ENCODE data around the gene VWA8.
"Not testable (repeated sequence)": the region's sequence is repeated elsewhere in the genome, so short reads cannot be mapped to it uniquely, and the experiment has no call there.

VWA8 gene

DNA sequence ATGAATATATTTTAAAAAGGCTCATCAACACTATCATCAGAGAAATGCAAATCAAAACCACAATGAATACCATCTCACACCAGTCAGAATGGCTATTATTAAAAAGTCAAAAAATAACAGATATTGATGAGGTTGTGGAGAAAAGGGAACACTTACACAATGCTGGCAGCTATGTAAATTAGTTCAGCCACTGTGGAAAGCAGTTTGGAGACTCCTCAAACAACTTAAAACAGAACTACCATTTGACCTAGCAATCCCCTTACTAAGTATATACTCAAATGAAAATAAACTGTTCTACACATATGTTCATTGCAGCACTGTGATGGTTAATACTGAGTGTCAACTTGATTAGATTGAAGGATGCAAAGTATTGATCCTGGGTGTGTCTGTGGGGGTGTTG lies 98.2 kb downstream of the VWA8 start:
- not testable (repeated sequence) for DNase-seq (ENCODE audit: low spot score in 2 of 2); H3K4me3 Mint-ChIP-seq; H3K9me3 Mint-ChIP-seq; ATAC-seq; H3K27ac Mint-ChIP-seq
- peaks cover 12% of the 10 kb centered on the region for H3K4me1 Mint-ChIP-seq
- peaks cover 45% of the 10 kb centered on the region for H3K36me3 Mint-ChIP-seq

DNA sequence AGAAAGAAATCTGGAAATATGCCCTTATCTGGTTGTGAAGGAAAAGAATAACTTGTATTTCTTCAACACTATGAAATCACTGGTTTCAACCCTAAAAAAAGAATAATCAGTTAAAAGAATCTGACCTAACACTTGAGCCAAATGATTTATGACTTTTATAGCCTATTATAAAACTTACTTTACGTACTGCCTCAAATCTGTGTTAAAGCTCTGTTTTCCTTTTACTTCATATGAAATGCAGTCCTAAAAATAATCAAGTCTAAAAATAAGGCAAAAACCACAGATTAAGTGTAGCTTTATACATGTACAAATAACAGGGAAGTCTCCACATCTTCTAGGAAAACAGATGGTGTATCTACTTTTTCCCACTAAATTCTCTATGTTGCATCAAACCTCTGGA lies 101.3 kb downstream of the VWA8 start:
- H3K27ac Mint-ChIP-seq = no peak overlapping the region
- no peak for DNase-seq (ENCODE audit: low spot score in 2 of 2)
- H3K9me3 Mint-ChIP-seq = no peaks in the 10 kb centered on the region
- H3K4me1 Mint-ChIP-seq = peaks cover 12% of the 10 kb centered on the region
- peaks cover 36% of the 10 kb centered on the region for H3K36me3 Mint-ChIP-seq
- no peak overlapping the region for H3K4me3 Mint-ChIP-seq
- no peak for ATAC-seq

DNA sequence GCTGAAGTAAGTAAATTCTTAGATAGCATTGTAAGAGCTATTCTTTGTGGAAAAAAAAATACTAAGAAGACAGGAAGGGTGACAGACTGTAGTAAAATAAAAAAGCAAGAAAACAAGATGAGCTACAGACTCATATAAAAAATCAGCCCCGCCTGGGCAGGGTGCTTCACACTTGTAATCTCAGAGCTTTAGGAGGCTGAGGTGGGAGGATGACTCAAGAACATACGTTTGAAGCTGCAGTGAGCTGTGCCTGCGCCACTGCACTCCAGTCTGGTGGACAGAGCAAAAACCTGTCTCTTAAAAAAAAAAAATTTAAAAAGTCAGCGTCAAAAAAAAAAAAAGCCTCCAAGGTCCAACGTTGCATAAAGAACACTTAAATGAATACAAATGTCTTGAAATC lies 102.1 kb downstream of the VWA8 start:
- DNase-seq (ENCODE audit: low spot score in 2 of 2) = no peak
- Mint-ChIP-seq H3K4me3 (no peak overlapping the region), H3K36me3 (peaks cover 28% of the 10 kb centered on the region), H3K27ac (peak overlapping the region; percentile 49), H3K4me1 (peaks cover 12% of the 10 kb centered on the region), H3K9me3 (no peaks in the 10 kb centered on the region)
- no peak for ATAC-seq

DNA sequence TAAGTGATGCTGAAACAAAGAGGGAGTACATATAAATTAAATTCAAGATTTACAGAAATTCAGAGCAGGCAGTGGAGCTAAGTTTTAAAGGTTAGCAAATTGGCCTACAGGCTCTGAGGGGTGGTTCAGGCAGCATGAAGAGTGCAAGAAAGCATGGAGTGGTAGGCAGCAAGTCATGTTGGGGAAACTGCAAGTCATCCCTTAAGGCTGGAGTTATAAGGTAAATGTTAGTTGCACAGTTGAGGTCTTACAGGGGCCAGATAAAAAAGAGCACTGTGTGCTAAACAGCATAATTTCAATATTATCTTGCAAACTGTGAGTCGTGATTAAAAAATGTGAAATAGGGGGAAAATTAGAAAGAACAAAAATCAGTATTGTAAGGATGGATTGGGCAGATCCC lies 106.2 kb downstream of the VWA8 start:
- ATAC-seq = no peak
- Mint-ChIP-seq H3K36me3 (peaks cover 19% of the 10 kb centered on the region), H3K9me3 (no peaks in the 10 kb centered on the region)

DNA sequence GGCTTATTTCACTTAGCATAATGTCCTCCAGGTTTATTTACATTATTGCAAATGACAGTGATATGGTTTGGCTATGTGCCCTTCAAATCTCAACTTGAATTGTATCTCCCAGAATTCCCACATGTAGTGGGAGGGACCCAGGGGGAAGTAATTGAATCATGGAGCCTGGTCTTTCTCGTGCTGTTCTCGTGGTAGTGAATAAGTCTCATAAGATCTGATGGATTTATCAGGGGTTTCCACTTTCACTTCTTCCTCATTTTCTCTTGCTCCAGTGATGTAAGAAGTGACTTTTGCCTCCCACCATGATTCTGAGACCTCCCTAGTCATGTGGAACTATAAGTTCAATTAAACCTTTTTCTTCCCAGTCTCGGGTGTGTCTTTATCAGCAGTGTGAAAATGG lies 109.6 kb downstream of the VWA8 start:
- no peaks in the 10 kb centered on the region for H3K36me3 Mint-ChIP-seq
- H3K9me3 Mint-ChIP-seq = no peaks in the 10 kb centered on the region
- H3K27ac Mint-ChIP-seq = no peak overlapping the region
- no peak for DNase-seq (ENCODE audit: low spot score in 2 of 2)
- H3K4me3 Mint-ChIP-seq = no peak overlapping the region
- peaks cover 6% of the 10 kb centered on the region for H3K4me1 Mint-ChIP-seq
- no peak for ATAC-seq

More for the DNA sequence above, 106.2 kb downstream of the VWA8 start:
- no peak overlapping the region for H3K27ac Mint-ChIP-seq
- H3K4me1 Mint-ChIP-seq = no peaks in the 10 kb centered on the region
- H3K4me3 Mint-ChIP-seq = no peak overlapping the region
- no peak for DNase-seq (ENCODE audit: low spot score in 2 of 2)

DNA sequence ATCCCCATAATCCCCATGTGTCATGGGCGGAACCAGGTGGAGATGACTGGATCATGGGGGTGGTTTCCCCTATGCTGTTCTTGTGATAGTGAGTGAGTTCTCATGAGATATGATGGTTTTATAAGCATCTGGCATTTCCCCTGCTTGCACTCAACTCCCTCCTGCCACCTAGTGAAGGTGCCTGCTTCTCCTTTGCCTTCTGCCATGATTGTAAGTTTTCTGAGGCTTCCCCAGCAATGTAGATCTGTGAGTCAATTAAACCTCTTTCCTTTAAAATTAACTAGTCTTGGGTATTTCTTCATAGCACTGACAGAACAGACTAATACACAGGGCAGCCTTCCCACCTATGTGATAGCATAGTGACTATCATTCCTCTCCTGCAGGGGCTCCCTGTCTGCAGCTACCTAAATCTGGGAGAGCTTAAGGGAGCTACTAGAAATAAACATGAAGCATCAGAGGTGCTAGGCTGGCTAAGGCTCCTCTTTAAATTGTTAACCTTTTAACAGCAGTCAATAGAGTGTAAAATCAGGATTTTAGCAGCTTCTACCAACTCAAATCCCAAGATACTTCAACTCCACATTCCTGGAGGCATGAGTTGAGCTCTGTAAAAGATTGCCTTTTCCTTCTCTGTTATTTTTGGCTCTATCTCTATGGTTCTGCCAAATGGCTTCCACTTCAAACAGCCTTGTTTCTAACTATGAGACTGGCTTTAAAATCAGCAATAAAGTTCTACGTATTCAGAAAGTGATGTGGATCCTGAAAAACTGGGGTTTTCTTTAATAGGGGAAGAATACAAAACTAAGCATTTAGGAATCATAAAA lies 112.3 kb downstream of the VWA8 start:
- DNase-seq (ENCODE audit: low spot score in 2 of 2) (no peak), ATAC-seq (no peak)
- Mint-ChIP-seq H3K27ac (no peak overlapping the region), H3K36me3 (no peaks in the 10 kb centered on the region), H3K4me1 (peaks cover 6% of the 10 kb centered on the region), H3K4me3 (no peak overlapping the region), H3K9me3 (no peaks in the 10 kb centered on the region)

DNA sequence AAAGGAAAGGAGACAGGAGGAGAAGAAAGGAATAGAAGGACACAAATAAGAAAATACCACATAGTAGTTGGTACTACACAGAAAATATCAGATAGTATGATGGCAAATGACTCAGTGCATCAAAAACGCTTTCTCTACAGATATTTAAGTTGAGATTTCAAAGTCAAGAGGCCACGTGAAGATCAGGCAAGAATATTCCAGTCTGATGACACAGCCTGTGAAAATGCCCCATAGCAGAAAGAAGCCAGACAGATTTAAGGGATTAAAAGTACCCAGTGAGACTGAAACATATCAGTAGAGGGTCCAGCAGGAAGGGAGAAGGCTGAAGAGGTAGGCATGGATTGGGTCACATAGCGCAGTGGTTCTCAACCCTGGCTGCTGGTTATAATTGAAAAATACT lies 113.7 kb downstream of the VWA8 start:
- Mint-ChIP-seq H3K9me3 (no peaks in the 10 kb centered on the region), H3K4me1 (peaks cover 6% of the 10 kb centered on the region), H3K27ac (no peak overlapping the region), H3K4me3 (no peak overlapping the region), H3K36me3 (no peaks in the 10 kb centered on the region)
- DNase-seq (ENCODE audit: low spot score in 2 of 2) = no peak
- ATAC-seq = no peak

DNA sequence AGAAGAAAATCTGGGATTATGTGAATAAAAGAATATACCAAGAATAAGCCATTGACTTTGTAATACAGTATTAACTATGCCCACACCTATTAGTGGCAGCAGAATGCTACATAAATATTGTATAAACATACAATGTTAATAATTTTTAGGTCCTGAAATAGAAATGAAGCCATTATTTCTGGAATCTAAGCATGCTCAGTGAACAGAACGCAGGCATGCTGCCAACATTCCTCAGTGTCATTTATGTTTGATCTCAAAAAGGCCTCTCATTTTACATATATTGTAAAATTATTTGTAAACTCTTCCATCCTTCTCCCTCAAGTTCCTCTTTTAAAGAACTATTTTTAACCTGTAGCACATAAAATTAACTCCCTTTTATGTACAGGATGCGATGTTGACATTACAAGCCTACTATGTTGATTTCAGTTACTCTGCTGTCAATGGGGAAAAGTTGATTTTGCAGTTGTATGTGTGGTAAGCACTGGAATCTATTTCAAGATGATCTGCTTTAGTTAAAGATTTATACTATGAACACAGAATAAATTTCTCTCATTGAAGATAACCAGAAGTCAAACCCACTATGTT lies 118.8 kb downstream of the VWA8 start:
- Mint-ChIP-seq H3K9me3 (no peaks in the 10 kb centered on the region), H3K4me1 (no peaks in the 10 kb centered on the region), H3K4me3 (no peak overlapping the region), H3K36me3 (peaks cover 11% of the 10 kb centered on the region), H3K27ac (no peak overlapping the region)
- DNase-seq (ENCODE audit: low spot score in 2 of 2) (no peak), ATAC-seq (no peak)

DNA sequence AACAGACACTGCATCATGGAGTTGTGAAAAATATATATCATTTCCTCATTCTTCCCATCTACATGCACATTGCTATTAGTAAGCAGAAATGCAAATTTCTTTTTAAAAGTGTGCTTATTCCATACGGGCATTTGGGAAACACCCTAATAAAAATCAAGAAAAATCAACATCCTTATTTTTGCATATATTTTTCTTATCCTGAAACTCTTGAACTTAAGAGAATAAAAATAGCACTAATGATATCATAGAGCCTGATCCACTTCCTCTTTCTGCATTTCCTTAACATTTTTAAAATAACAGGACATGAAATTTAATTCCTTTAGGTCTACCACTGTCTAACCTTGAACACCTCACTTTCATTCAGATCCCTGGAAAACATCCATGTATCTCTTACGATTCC lies 123.3 kb downstream of the VWA8 start:
- H3K27ac Mint-ChIP-seq = no peak overlapping the region
- H3K4me1 Mint-ChIP-seq = no peaks in the 10 kb centered on the region
- H3K36me3 Mint-ChIP-seq = peaks cover 21% of the 10 kb centered on the region
- no peaks in the 10 kb centered on the region for H3K9me3 Mint-ChIP-seq
- no peak overlapping the region for H3K4me3 Mint-ChIP-seq
- DNase-seq (ENCODE audit: low spot score in 2 of 2) (no peak), ATAC-seq (no peak)

DNA sequence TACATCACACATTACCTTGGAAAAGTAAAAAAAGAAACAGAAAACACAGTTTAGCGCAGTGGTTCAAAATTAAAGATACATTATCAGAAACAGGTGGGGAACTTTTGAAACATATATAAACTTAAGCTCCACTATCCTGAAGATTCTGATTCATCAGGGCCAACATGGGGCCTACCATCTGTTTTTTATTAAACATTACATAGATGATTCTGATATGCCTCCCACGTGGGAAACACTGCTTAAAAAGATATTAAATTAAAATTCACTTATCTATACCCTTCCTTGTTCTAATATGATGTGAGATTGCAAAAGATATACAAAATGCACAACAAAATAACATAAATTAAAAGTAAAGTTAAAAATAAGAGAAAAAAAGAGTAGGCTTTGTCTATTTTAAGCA lies 125.0 kb downstream of the VWA8 start:
- Mint-ChIP-seq H3K9me3 (no peaks in the 10 kb centered on the region), H3K4me1 (no peaks in the 10 kb centered on the region), H3K36me3 (peaks cover 35% of the 10 kb centered on the region), H3K27ac (no peak overlapping the region), H3K4me3 (no peak overlapping the region)
- DNase-seq (ENCODE audit: low spot score in 2 of 2) (no peak), ATAC-seq (no peak)

DNA sequence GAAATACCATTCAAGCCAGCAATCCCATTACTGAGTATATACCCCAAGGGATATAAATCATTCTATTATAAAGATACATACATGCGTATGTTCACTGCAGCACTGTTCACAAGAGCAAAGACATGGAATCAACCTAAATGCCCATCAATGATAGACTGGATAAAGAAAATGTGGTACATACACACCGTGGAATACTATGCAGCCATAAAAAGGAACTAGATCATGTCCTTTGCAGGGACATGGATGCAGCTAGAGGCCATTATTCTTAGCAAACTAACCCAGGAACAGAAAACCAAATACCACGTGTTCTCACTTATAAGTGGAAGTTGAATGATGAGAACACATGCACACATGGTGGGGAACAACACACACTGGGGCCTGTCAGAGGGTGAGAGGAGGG lies 126.2 kb downstream of the VWA8 start:
- not testable (repeated sequence) for H3K4me3 Mint-ChIP-seq; H3K27ac Mint-ChIP-seq; H3K9me3 Mint-ChIP-seq; H3K4me1 Mint-ChIP-seq; DNase-seq (ENCODE audit: low spot score in 2 of 2); ATAC-seq
- peaks cover 36% of the 10 kb centered on the region for H3K36me3 Mint-ChIP-seq

DNA sequence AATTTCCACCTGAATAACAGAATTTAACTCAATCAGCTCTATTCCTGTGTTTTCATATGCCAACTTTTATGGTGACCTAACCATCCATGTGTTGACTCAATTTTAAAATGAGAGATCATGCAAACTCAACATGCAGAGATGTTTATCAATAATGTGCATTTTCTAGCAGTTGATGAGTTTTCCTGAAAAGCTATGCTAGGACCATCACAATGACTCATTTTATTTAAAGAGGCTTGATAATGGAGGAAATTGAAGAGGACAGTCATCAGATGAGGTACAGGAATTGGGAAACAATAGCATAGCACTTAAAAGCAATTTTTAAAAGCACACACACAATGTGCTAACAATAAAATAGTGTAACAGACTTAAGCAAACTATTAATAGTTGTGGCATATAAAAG lies 127.1 kb downstream of the VWA8 start:
- Mint-ChIP-seq H3K27ac (no peak overlapping the region), H3K4me3 (no peak overlapping the region), H3K9me3 (no peaks in the 10 kb centered on the region), H3K4me1 (no peaks in the 10 kb centered on the region), H3K36me3 (peaks cover 37% of the 10 kb centered on the region)
- DNase-seq (ENCODE audit: low spot score in 2 of 2) (no peak), ATAC-seq (no peak)

DNA sequence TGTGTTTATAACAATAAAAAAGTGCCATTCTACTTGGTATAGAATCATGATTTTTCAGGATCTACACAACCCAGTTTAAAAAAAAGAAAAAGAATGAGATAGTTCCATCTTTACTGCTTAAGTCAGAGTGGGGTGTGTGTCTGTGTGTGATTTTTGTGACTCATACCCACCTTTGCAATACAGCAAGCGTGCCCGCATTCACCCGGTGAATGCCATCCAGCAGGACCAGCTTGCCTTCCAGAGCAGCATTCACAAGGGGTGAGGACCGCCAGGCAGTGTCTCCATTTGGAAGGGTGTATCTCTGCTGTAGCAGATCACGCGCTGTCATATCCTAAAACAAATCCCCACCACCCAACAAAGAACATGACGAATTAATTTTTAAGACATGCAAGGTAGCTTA lies 127.7 kb downstream of the VWA8 start:
- H3K4me1 Mint-ChIP-seq = no peaks in the 10 kb centered on the region
- ATAC-seq (no peak), DNase-seq (ENCODE audit: low spot score in 2 of 2) (no peak)
- H3K9me3 Mint-ChIP-seq = no peaks in the 10 kb centered on the region
- H3K4me3 Mint-ChIP-seq = no peak overlapping the region
- peaks cover 37% of the 10 kb centered on the region for H3K36me3 Mint-ChIP-seq
- no peak overlapping the region for H3K27ac Mint-ChIP-seq

DNA sequence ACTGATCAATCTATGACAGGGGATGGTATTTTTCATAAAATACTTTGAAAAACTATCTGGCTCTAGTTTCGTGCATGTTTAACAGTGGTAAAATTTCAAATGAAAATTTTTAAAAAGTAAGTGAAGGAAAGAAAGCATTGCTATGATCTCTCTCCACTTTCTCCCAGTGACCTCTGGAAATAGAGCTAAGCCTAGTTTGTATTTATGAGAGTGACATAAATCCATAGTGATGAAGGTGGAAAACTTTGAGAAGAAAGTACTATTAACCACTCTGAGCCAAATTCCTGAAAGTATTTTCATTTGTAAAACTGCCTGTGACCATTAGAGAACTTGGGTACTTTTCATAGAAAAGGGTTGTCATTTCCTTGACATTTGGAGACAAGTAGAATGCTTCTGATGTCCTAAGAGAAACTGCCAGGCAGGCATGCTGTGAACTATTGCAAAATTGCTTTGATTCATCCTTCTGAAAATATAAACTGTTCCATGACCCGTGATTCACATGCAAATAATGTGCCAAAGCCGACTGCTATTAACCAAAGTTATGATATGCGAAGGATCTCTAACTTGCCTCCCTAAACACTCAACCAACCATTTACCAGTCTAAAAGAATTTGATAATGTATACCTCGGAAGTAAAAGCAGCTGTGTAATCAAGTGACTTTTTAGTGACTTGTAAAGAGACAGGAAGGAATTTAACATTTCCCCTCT lies 133.2 kb downstream of the VWA8 start:
- Mint-ChIP-seq H3K36me3 (peaks cover 42% of the 10 kb centered on the region), H3K4me3 (no peak overlapping the region), H3K27ac (no peak overlapping the region), H3K9me3 (no peaks in the 10 kb centered on the region), H3K4me1 (no peaks in the 10 kb centered on the region)
- ATAC-seq = no peak
- no peak for DNase-seq (ENCODE audit: low spot score in 2 of 2)

DNA sequence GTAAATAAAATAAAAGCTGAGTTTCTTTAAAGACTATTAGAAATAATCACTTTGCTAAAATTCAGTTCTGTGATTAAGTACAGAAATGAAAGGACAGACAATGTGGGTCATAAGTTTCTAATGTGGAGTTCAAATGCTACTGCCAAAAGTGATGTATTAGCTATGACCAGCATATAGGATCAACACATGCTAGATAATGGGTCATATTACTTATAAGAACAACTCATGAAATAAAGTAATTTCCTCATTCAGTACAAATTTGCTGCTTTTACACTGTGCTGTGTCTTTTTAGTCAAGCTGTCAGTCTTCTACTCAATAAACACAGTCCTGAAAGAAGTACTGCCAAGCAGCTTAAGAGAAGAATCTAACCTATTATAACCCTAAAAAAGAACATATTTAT lies 135.2 kb downstream of the VWA8 start:
- Mint-ChIP-seq H3K36me3 (peaks cover 28% of the 10 kb centered on the region), H3K4me3 (no peak overlapping the region), H3K9me3 (no peaks in the 10 kb centered on the region), H3K27ac (peak overlapping the region; percentile 54), H3K4me1 (no peaks in the 10 kb centered on the region)
- no peak for DNase-seq (ENCODE audit: low spot score in 2 of 2)
- no peak for ATAC-seq

DNA sequence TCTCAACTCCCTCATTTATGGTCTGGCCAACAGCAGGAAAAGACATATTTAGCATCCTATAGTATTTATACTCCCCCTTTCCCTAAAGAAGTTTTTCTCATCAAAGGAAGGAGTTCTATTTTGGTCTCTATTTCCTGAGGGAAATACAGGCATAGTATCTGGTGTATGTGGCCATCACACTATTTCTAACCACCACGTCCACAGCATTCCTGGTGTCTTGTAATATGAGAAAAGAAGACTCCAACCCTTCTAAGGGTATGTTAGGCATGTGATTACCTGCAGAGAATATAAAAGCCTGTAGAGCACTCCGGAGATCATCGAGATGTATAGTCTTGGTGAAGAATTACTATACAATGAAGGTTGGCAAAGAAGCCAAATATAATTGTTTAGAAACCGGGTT lies 137.4 kb downstream of the VWA8 start:
- Mint-ChIP-seq H3K27ac (no peak overlapping the region), H3K4me3 (no peak overlapping the region), H3K4me1 (no peaks in the 10 kb centered on the region), H3K9me3 (no peaks in the 10 kb centered on the region), H3K36me3 (peaks cover 14% of the 10 kb centered on the region)
- DNase-seq (ENCODE audit: low spot score in 2 of 2) (no peak), ATAC-seq (no peak)
